ENCODE results near the gene TGFBRAP1. TPM values are rescaled to one million over a fixed set of nuclear protein-coding genes. Genes with fewer than 3 reads are reported as not detected.

The TGFBRAP1 gene
- total and polyA plus RNA-seq, 9 of the 15 experiments (the other 6 are each of a cell fraction or from before 2014, with no cell fraction given), result 3.7 to 18.0 (median 11.0) TPM

DNA sequence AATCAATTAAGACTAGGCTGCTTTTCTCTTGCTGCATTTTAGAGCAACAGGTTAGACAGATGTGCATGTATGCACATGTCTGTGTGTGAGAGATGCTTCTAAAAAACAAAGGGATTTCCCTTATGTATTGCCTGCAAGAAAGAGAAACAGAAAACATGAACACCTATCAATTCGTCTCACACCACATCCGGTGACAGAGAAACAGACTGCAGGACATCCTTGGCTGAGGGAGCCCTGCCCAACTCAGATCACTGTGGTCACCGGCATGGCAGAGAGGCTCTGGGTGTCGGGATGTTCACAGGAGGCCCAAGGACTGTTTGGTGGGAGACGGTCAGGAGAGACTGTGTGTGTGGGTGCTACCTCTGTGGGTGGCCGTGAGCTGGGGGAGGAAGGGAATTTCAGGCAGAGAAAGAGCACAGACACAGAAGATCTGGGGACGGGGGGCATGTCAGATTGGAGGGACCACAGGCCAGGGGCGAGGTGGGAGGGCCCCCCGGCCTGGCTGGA lies 44.4 kb upstream of the TGFBRAP1 start:
- Histone ChIP-seq H3K4me1 (replicated peaks in 1 of 2; ENCODE audit: control insufficient read depth in 2 of 2, insufficient read depth in 2 of 2, low read length in 2 of 2) (peaks cover 0 to 4% of the 10 kb centered on the region in 2 experiments; a peak in 2 of 5 replicates), H3K27ac (ENCODE audit: extremely low read depth, low read depth, low read length) (no peak overlapping the region), H3K27me3 (ENCODE audit: control insufficient read depth in 2 of 2, insufficient read depth in 2 of 2, low read length in 2 of 2) (no peaks in the 10 kb centered on the region), H3K9ac (ENCODE audit: insufficient read depth in 1 of 2, low read depth in 2 of 2, low read length in 2 of 2) (peak overlapping the region in 1 of 2 experiments; percentile 55; a peak in 1 of 4 replicates), H2AFZ (ENCODE audit: low read depth, low read length) (no peak overlapping the region), H3K9me3 (replicated peaks; ENCODE audit: control insufficient read depth, insufficient read depth, low read depth, low read length) (no peaks in the 10 kb centered on the region), H4K20me1 (replicated peaks; ENCODE audit: control insufficient read depth, insufficient read depth, low read length) (no peaks in the 10 kb centered on the region), H3K4me3 (no peak overlapping the region), H3K9me1 (ENCODE audit: control insufficient read depth, insufficient read depth, low read length) (no peaks in the 10 kb centered on the region), H3K79me2 (ENCODE audit: control insufficient read depth, insufficient read depth, low read length) (no peaks in the 10 kb centered on the region), H3K36me3 (ENCODE audit: control insufficient read depth, insufficient read depth, low read length) (peaks cover 50% of the 10 kb centered on the region; the same call in 2 of the 3 replicates), H3K4me2 (ENCODE audit: insufficient read depth, low read length) (no peak overlapping the region)
- in situ Hi-C loops (cut with MboI) (loop anchor here (5.0 kb wide), 1 partner anchor 148 kb away; no protein-coding TSS in a partner anchor), intact Hi-C loops (cut with micrococcal nuclease) (loop anchor here (5.0 kb wide), 1 partner anchor 78 kb away; no protein-coding TSS in a partner anchor)
- FAIRE-seq (no peak), ATAC-seq (no peak), DNase-seq (ENCODE audit: extremely low read depth in 1 of 4, low spot score in 3 of 4) (no peak)
- ChIA-PET CTCF (ENCODE audit: low intra/inter-chr PET ratio) (interaction anchor here (0.6 kb wide), 1 partner anchor 148 kb away, joined by 5 read pairs; no protein-coding TSS in a partner anchor), POLR2A (interaction anchor here (1.3 to 2.1 kb wide), 2 partner anchors 10 to 144 kb away, joined by 4 to 5 read pairs; no protein-coding TSS in a partner anchor)
- WGBS (ENCODE audit: insufficient coverage, low coverage, missing lambda C conversion rate), result 83% methylated on average over 9 of the region's 9 CpGs
- BruUV-seq (replicated peaks), result no TSS peak
- TF ChIP-seq SREBF2 (CRISPR knock-in tag; IDR thresholded peaks at IDR 0.05) (no peak), ZBED1 (IDR thresholded peaks at IDR 0.05) (no peak), ARNT (IDR thresholded peaks at IDR 0.05) (no peak), ZNF24 (IDR thresholded peaks at IDR 0.05) (no peak), ZNF586 (CRISPR knock-in tag; conservative IDR thresholded peaks at IDR 0.05) (no peak), TBL1XR1 (IDR thresholded peaks at IDR 0.05; ENCODE audit: low read length in 2 of 2) (no peak), PTRF (tag; IDR thresholded peaks at IDR 0.05) (no peak)
- TF ChIP-seq, protein P1, sequence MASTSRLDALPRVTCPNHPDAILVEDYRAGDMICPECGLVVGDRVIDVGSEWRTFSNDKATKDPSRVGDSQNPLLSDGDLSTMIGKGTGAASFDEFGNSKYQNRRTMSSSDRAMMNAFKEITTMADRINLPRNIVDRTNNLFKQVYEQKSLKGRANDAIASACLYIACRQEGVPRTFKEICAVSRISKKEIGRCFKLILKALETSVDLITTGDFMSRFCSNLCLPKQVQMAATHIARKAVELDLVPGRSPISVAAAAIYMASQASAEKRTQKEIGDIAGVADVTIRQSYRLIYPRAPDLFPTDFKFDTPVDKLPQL (IDR thresholded peaks at IDR 0.05; ENCODE audit: extremely low read depth, insufficient read length), result no peak
- TF ChIP-seq, protein P2, sequence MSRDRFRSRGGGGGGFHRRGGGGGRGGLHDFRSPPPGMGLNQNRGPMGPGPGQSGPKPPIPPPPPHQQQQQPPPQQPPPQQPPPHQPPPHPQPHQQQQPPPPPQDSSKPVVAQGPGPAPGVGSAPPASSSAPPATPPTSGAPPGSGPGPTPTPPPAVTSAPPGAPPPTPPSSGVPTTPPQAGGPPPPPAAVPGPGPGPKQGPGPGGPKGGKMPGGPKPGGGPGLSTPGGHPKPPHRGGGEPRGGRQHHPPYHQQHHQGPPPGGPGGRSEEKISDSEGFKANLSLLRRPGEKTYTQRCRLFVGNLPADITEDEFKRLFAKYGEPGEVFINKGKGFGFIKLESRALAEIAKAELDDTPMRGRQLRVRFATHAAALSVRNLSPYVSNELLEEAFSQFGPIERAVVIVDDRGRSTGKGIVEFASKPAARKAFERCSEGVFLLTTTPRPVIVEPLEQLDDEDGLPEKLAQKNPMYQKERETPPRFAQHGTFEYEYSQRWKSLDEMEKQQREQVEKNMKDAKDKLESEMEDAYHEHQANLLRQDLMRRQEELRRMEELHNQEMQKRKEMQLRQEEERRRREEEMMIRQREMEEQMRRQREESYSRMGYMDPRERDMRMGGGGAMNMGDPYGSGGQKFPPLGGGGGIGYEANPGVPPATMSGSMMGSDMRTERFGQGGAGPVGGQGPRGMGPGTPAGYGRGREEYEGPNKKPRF (IDR thresholded peaks at IDR 0.05; ENCODE audit: low read depth, low read length), result no peak
- TF ChIP-seq, protein P3, sequence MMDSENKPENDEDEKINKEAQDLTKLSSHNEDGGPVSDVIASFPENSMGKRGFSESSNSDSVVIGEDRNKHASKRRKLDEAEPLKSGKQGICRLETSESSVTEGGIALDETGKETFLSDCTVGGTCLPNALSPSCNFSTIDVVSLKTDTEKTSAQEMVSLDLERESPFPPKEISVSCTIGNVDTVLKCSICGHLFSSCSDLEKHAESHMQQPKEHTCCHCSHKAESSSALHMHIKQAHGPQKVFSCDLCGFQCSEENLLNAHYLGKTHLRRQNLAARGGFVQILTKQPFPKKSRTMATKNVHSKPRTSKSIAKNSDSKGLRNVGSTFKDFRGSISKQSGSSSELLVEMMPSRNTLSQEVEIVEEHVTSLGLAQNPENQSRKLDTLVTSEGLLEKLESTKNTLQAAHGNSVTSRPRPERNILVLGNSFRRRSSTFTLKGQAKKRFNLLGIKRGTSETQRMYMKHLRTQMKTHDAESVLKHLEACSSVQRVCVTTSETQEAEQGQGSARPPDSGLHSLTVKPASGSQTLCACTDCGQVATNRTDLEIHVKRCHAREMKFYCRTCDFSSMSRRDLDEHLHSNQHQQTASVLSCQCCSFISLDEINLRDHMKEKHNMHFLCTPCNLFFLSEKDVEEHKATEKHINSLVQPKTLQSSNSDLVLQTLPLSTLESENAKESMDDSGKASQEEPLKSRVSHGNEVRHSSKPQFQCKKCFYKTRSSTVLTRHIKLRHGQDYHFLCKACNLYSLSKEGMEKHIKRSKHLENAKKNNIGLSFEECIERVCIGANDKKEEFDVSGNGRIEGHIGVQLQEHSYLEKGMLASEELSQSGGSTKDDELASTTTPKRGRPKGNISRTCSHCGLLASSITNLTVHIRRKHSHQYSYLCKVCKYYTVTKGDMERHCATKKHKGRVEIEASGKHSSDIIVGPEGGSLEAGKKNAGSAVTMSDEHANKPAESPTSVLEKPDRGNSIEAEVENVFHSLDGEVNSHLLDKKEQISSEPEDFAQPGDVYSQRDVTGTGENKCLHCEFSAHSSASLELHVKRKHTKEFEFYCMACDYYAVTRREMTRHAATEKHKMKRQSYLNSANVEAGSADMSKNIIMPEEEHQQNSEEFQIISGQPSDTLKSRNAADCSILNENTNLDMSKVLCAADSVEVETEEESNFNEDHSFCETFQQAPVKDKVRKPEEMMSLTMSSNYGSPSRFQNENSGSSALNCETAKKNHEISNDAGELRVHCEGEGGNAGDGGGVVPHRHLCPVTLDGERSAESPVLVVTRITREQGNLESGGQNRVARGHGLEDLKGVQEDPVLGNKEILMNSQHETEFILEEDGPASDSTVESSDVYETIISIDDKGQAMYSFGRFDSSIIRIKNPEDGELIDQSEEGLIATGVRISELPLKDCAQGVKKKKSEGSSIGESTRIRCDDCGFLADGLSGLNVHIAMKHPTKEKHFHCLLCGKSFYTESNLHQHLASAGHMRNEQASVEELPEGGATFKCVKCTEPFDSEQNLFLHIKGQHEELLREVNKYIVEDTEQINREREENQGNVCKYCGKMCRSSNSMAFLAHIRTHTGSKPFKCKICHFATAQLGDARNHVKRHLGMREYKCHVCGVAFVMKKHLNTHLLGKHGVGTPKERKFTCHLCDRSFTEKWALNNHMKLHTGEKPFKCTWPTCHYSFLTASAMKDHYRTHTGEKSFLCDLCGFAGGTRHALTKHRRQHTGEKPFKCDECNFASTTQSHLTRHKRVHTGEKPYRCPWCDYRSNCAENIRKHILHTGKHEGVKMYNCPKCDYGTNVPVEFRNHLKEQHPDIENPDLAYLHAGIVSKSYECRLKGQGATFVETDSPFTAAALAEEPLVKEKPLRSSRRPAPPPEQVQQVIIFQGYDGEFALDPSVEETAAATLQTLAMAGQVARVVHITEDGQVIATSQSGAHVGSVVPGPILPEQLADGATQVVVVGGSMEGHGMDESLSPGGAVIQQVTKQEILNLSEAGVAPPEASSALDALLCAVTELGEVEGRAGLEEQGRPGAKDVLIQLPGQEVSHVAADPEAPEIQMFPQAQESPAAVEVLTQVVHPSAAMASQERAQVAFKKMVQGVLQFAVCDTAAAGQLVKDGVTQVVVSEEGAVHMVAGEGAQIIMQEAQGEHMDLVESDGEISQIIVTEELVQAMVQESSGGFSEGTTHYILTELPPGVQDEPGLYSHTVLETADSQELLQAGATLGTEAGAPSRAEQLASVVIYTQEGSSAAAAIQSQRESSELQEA (IDR thresholded peaks at IDR 0.05; ENCODE audit: low read depth), result no peak
